Measurements from ENCODE around the gene CCNYL1. TPM values are rescaled to one million over a fixed set of nuclear protein-coding genes. Genes with fewer than 3 reads are reported as not detected.

The CCNYL1 gene
- total RNA-seq, 2 donors from 2014 or later: 6.2 to 10.2 TPM

- Histone ChIP-seq H3K27me3 (no peaks in the 10 kb centered on the region), H3K4me3 (no peak overlapping the region), H3K4me1 (peaks cover 0 to 9% of the 10 kb centered on the region in 2 donors), H3K36me3 (no peaks in the 10 kb centered on the region), H3K9me3 (no peaks in the 10 kb centered on the region), H3K27ac (no peak overlapping the region)
- TF ChIP-seq CTCF (IDR thresholded peaks at IDR 0.05): peak in 1 of 2 donors; percentile 18
- DNase-seq (ENCODE audit: low spot score): no peak
Measured at GRCh38 chr2:207796585-207797350, 85.3 kb downstream of the CCNYL1 start.

GRCh38 chr2:207801259-207801658 lies 89.8 kb downstream of the CCNYL1 start:
- no peak for TF ChIP-seq CTCF (IDR thresholded peaks at IDR 0.05)
- DNase-seq (ENCODE audit: low spot score): no peak
- no peaks in the 10 kb centered on the region for H3K36me3 ChIP-seq

GRCh38 chr2:207802650-207803049 lies 91.2 kb downstream of the CCNYL1 start:
- Histone ChIP-seq H3K27ac (no peak overlapping the region), H3K27me3 (no peaks in the 10 kb centered on the region), H3K4me3 (no peak overlapping the region), H3K9me3 (no peaks in the 10 kb centered on the region), H3K36me3 (no peaks in the 10 kb centered on the region), H3K4me1 (no peaks in the 10 kb centered on the region)
- DNase-seq (ENCODE audit: low spot score): no peak
- TF ChIP-seq CTCF (IDR thresholded peaks at IDR 0.05): no peak

More at GRCh38 chr2:207801259-207801658, 89.8 kb downstream of the CCNYL1 start:
- H3K27ac ChIP-seq: no peak overlapping the region
- no peaks in the 10 kb centered on the region for H3K9me3 ChIP-seq
- H3K4me3 ChIP-seq: no peak overlapping the region
- H3K4me1 ChIP-seq: peaks cover 0 to 9% of the 10 kb centered on the region in 2 donors
- no peaks in the 10 kb centered on the region for H3K27me3 ChIP-seq

Other genes starting within 250 kb of the CCNYL1 start
- gene CREB1, start 181.7 kb upstream of the CCNYL1 start, total RNA-seq: 10 to 100 TPM; 32.5 to 32.9 TPM
- 10 to 100 TPM; 14.9 to 16.9 TPM for gene METTL21A, start 86.2 kb upstream of the CCNYL1 start, total RNA-seq
- gene FZD5, start 58.3 kb downstream of the CCNYL1 start, total RNA-seq: 1 to 10 TPM; 3.4 to 6.4 TPM

Data from right atrium auricular region (tissue), 2 donors.